Measurements from ENCODE around the gene IFT88. TPM values are rescaled to one million over a fixed set of nuclear protein-coding genes. Genes with fewer than 3 reads are reported as not detected.
"Not testable (repeated sequence)": the region's sequence is repeated elsewhere in the genome, so short reads cannot be mapped to it uniquely, and the experiment has no call there.

The IFT88 gene
- total RNA-seq, 1 experiment from 2014 or later: 11.9 TPM

- Histone ChIP-seq H3F3A (ENCODE audit: low read length, unreplicated experiment) (no peaks in the 10 kb centered on the region), H3K4me1 (ENCODE audit: insufficient read depth, low read length) (peaks cover 20% of the 10 kb centered on the region), H3K27me3 (ENCODE audit: low read length) (no peaks in the 10 kb centered on the region), H3K9ac (ENCODE audit: low read length) (no peak overlapping the region), H3K4me3 (ENCODE audit: low read length) (no peak overlapping the region), H3K79me2 (ENCODE audit: low read length) (no peaks in the 10 kb centered on the region), H3K9me3 (ENCODE audit: low read length) (no peaks in the 10 kb centered on the region), H3K4me2 (ENCODE audit: low read length) (no peak overlapping the region), H3K27ac (ENCODE audit: low read length) (no peak overlapping the region), H3K36me3 (ENCODE audit: low read depth, low read length) (no peaks in the 10 kb centered on the region), H2AFZ (ENCODE audit: low read length) (no peak overlapping the region), H3K9me2 (replicated peaks; ENCODE audit: low read length) (no peaks in the 10 kb centered on the region), H4K20me1 (ENCODE audit: low read length) (no peaks in the 10 kb centered on the region)
- ChIA-PET CTCF (no interaction called here), POLR2A (ENCODE audit: unreplicated experiment) (interaction anchor here (0.6 kb wide), 1 partner anchor 398 kb away, joined by 3 read pairs; no protein-coding TSS in a partner anchor)
- DNase-seq (no peak), ATAC-seq (no peak)
- intact Hi-C loops (cut with micrococcal nuclease): no loop called here
- no TSS peak for BruUV-seq (replicated peaks)
- TF ChIP-seq EZH2 (IDR thresholded peaks at IDR 0.05; ENCODE audit: low read length, unreplicated experiment) (no peak), CTCF (conservative IDR thresholded peaks at IDR 0.05; ENCODE audit: low read depth, low read length) (no peak), EZH2phosphoT487 (IDR thresholded peaks at IDR 0.05; ENCODE audit: borderline replicate concordance, low read length) (no peak)
Measured at GRCh38 chr13:20680416-20681080, 113.6 kb downstream of the IFT88 start.

- not testable (repeated sequence) for H3K4me2 ChIP-seq (ENCODE audit: low read length)
Measured at GRCh38 chr13:20681481-20681880, 114.5 kb downstream of the IFT88 start.

GRCh38 chr13:20682061-20682460 lies 115.1 kb downstream of the IFT88 start:
- Histone ChIP-seq H3K4me1 (ENCODE audit: insufficient read depth, low read length) (peaks cover 24% of the 10 kb centered on the region), H3K9me2 (replicated peaks; ENCODE audit: low read length) (no peaks in the 10 kb centered on the region), H2AFZ (ENCODE audit: low read length) (no peak overlapping the region), H4K20me1 (ENCODE audit: low read length) (no peaks in the 10 kb centered on the region), H3K4me2 (ENCODE audit: low read length) (no peak overlapping the region), H3K36me3 (ENCODE audit: low read depth, low read length) (no peaks in the 10 kb centered on the region), H3K79me2 (ENCODE audit: low read length) (no peaks in the 10 kb centered on the region), H3K9me3 (ENCODE audit: low read length) (no peaks in the 10 kb centered on the region), H3K9ac (ENCODE audit: low read length) (no peak overlapping the region), H3K27ac (ENCODE audit: low read length) (no peak overlapping the region), H3K4me3 (ENCODE audit: low read length) (no peak overlapping the region), H3F3A (ENCODE audit: low read length, unreplicated experiment) (no peaks in the 10 kb centered on the region), H3K27me3 (ENCODE audit: low read length) (no peaks in the 10 kb centered on the region)
- ChIA-PET CTCF (no interaction called here), POLR2A (ENCODE audit: unreplicated experiment) (no interaction called here)
- intact Hi-C loops (cut with micrococcal nuclease): no loop called here
- no peak for DNase-seq
- ATAC-seq: no peak
- no TSS peak for BruUV-seq (replicated peaks)
- no peak for TF ChIP-seq EZH2 (IDR thresholded peaks at IDR 0.05; ENCODE audit: low read length, unreplicated experiment)
- TF ChIP-seq EZH2phosphoT487 (IDR thresholded peaks at IDR 0.05; ENCODE audit: borderline replicate concordance, low read length): no peak
- TF ChIP-seq CTCF (conservative IDR thresholded peaks at IDR 0.05; ENCODE audit: low read depth, low read length): no peak

More at GRCh38 chr13:20681481-20681880, 114.5 kb downstream of the IFT88 start:
- peak; percentile 44 for ATAC-seq
- H3K27me3 ChIP-seq (ENCODE audit: low read length); intact Hi-C loops (cut with micrococcal nuclease); H2AFZ ChIP-seq (ENCODE audit: low read length); H3K9ac ChIP-seq (ENCODE audit: low read length); H3K36me3 ChIP-seq (ENCODE audit: low read depth, low read length); BruUV-seq (replicated peaks); POLR2A ChIA-PET (ENCODE audit: unreplicated experiment); H4K20me1 ChIP-seq (ENCODE audit: low read length); H3K4me3 ChIP-seq (ENCODE audit: low read length); H3F3A ChIP-seq (ENCODE audit: low read length, unreplicated experiment); H3K79me2 ChIP-seq (ENCODE audit: low read length); H3K9me3 ChIP-seq (ENCODE audit: low read length); H3K27ac ChIP-seq (ENCODE audit: low read length); H3K9me2 ChIP-seq (replicated peaks; ENCODE audit: low read length); CTCF ChIA-PET: not testable (repeated sequence)
- peak; percentile 67 for DNase-seq
- peaks cover 24% of the 10 kb centered on the region for H3K4me1 ChIP-seq (ENCODE audit: insufficient read depth, low read length)
